ENCODE measurements around the gene CCDC169.

CCDC169 gene

GRCh38 chr13:36219883-36220282 is 77.7 kb downstream of the CCDC169 start:
- no peaks in the 10 kb centered on the region for H3K9me3 ChIP-seq (replicated peaks; ENCODE audit: low read length)
- no peaks in the 10 kb centered on the region for H3K36me3 ChIP-seq (ENCODE audit: insufficient read depth, low read length)
- no peaks in the 10 kb centered on the region for H3K4me1 ChIP-seq (ENCODE audit: control insufficient read depth, insufficient read depth, low read length)
- no peak overlapping the region for H3K9ac ChIP-seq (ENCODE audit: low read depth, low read length)
- no peaks in the 10 kb centered on the region for H3K27me3 ChIP-seq (ENCODE audit: control insufficient read depth, insufficient read depth, low read length)
- no peak overlapping the region for H3K4me2 ChIP-seq (ENCODE audit: low read length)
- no peak overlapping the region for H3K4me3 ChIP-seq (ENCODE audit: low read length)

- Histone ChIP-seq H3K9me3 (replicated peaks; ENCODE audit: low read length) (no peaks in the 10 kb centered on the region), H3K4me2 (ENCODE audit: low read length) (no peak overlapping the region), H3K4me3 (ENCODE audit: low read length) (no peak overlapping the region), H3K4me1 (ENCODE audit: control insufficient read depth, insufficient read depth, low read length) (no peaks in the 10 kb centered on the region), H3K9ac (ENCODE audit: low read depth, low read length) (no peak overlapping the region), H3K36me3 (ENCODE audit: insufficient read depth, low read length) (no peaks in the 10 kb centered on the region), H3K27me3 (ENCODE audit: control insufficient read depth, insufficient read depth, low read length) (no peaks in the 10 kb centered on the region)
Measured at GRCh38 chr13:36217456-36217855, 80.2 kb downstream of the CCDC169 start.

- peaks cover 8% of the 10 kb centered on the region for H3K27me3 ChIP-seq (ENCODE audit: control insufficient read depth, insufficient read depth, low read length)
- H3K4me3 ChIP-seq (ENCODE audit: low read length): no peak within 1 kb of the TSS
- H3K9ac ChIP-seq (ENCODE audit: low read depth, low read length): no peak within 1 kb of the TSS
- H3K4me2 ChIP-seq (ENCODE audit: low read length): no peak within 1 kb of the TSS
- H3K36me3 ChIP-seq (ENCODE audit: insufficient read depth, low read length): no peaks in the 10 kb centered on the region
- H3K4me1 ChIP-seq (ENCODE audit: control insufficient read depth, insufficient read depth, low read length): no peaks in the 10 kb centered on the region
- H3K9me3 ChIP-seq (replicated peaks; ENCODE audit: low read length): no peaks in the 10 kb centered on the region
Measured at GRCh38 chr13:36214163-36214921, 83.3 kb downstream of the CCDC169 start, which contains the start of gene SOHLH2. SOHLH2 (minus strand) TSS chr13:36214556; CDS start chr13:36214526, 30 bp downstream.

- H3K9me3 ChIP-seq (replicated peaks; ENCODE audit: low read length): no peaks in the 10 kb centered on the region
- no peaks in the 10 kb centered on the region for H3K36me3 ChIP-seq (ENCODE audit: insufficient read depth, low read length)
- H3K27me3 ChIP-seq (ENCODE audit: control insufficient read depth, insufficient read depth, low read length): peaks cover 8% of the 10 kb centered on the region
- H3K4me2 ChIP-seq (ENCODE audit: low read length): no peak overlapping the region
- H3K4me3 ChIP-seq (ENCODE audit: low read length): no peak overlapping the region
- no peak overlapping the region for H3K9ac ChIP-seq (ENCODE audit: low read depth, low read length)
- no peaks in the 10 kb centered on the region for H3K4me1 ChIP-seq (ENCODE audit: control insufficient read depth, insufficient read depth, low read length)
Measured at GRCh38 chr13:36212789-36213188, 84.8 kb downstream of the CCDC169 start.

- no peak overlapping the region for H3K4me2 ChIP-seq (ENCODE audit: low read length)
- no peak overlapping the region for H3K4me3 ChIP-seq (ENCODE audit: low read length)
- H3K9ac ChIP-seq (ENCODE audit: low read depth, low read length): no peak overlapping the region
- no peaks in the 10 kb centered on the region for H3K4me1 ChIP-seq (ENCODE audit: control insufficient read depth, insufficient read depth, low read length)
- no peaks in the 10 kb centered on the region for H3K36me3 ChIP-seq (ENCODE audit: insufficient read depth, low read length)
- peaks cover 8% of the 10 kb centered on the region for H3K27me3 ChIP-seq (ENCODE audit: control insufficient read depth, insufficient read depth, low read length)
- no peaks in the 10 kb centered on the region for H3K9me3 ChIP-seq (replicated peaks; ENCODE audit: low read length)
Measured at GRCh38 chr13:36211567-36211966, 86.0 kb downstream of the CCDC169 start.

DNA sequence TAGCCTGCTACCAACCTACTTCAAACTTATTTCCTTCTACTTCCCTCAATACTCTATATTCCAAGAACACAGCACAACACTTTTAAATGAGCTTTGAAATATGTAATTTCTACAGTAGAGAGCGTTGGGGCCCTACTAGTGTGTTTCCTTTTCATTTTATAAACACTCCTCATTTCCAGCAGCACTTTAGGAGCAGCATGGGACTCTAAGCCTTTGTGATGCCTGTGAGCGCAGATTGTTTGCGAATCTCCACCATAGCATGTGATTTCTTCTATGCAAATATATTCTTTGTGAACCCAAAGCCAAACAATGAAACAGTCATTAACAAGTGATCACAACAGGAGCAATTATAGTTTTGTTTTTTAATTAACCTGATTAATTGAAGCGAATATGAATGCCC is 86.9 kb downstream of the CCDC169 start:
- Histone ChIP-seq H3K27me3 (ENCODE audit: control insufficient read depth, insufficient read depth, low read length) (peaks cover 8% of the 10 kb centered on the region), H3K4me1 (ENCODE audit: control insufficient read depth, insufficient read depth, low read length) (no peaks in the 10 kb centered on the region), H3K9ac (ENCODE audit: low read depth, low read length) (no peak overlapping the region), H3K9me3 (replicated peaks; ENCODE audit: low read length) (no peaks in the 10 kb centered on the region), H3K4me3 (ENCODE audit: low read length) (no peak overlapping the region), H3K4me2 (ENCODE audit: low read length) (no peak overlapping the region), H3K36me3 (ENCODE audit: insufficient read depth, low read length) (no peaks in the 10 kb centered on the region)

GRCh38 chr13:36207672-36208071 is 89.9 kb downstream of the CCDC169 start:
- H3K36me3 ChIP-seq (ENCODE audit: insufficient read depth, low read length): no peaks in the 10 kb centered on the region
- H3K9ac ChIP-seq (ENCODE audit: low read depth, low read length): no peak overlapping the region
- H3K27me3 ChIP-seq (ENCODE audit: control insufficient read depth, insufficient read depth, low read length): peaks cover 8% of the 10 kb centered on the region
- no peak overlapping the region for H3K4me2 ChIP-seq (ENCODE audit: low read length)
- H3K4me1 ChIP-seq (ENCODE audit: control insufficient read depth, insufficient read depth, low read length): no peaks in the 10 kb centered on the region
- H3K4me3 ChIP-seq (ENCODE audit: low read length): no peak overlapping the region
- no peaks in the 10 kb centered on the region for H3K9me3 ChIP-seq (replicated peaks; ENCODE audit: low read length)

GRCh38 chr13:36193151-36193855 is 104.3 kb downstream of the CCDC169 start:
- Histone ChIP-seq H3K9ac (ENCODE audit: low read depth, low read length) (peak overlapping the region; percentile 55), H3K4me3 (ENCODE audit: low read length) (no peak overlapping the region), H3K4me2 (ENCODE audit: low read length) (peak overlapping the region; percentile 63), H3K4me1 (ENCODE audit: control insufficient read depth, insufficient read depth, low read length) (peaks cover 26% of the 10 kb centered on the region), H3K27me3 (ENCODE audit: control insufficient read depth, insufficient read depth, low read length) (peaks cover 4% of the 10 kb centered on the region), H3K9me3 (replicated peaks; ENCODE audit: low read length) (no peaks in the 10 kb centered on the region), H3K36me3 (ENCODE audit: insufficient read depth, low read length) (no peaks in the 10 kb centered on the region)

GRCh38 chr13:36192166-36192565 is 105.4 kb downstream of the CCDC169 start:
- Histone ChIP-seq H3K9ac (ENCODE audit: low read depth, low read length) (peak overlapping the region; percentile 55), H3K36me3 (ENCODE audit: insufficient read depth, low read length) (no peaks in the 10 kb centered on the region)

GRCh38 chr13:36190771-36191170 is 106.8 kb downstream of the CCDC169 start:
- H3K36me3 ChIP-seq (ENCODE audit: insufficient read depth, low read length): no peaks in the 10 kb centered on the region
- H3K9ac ChIP-seq (ENCODE audit: low read depth, low read length): no peak overlapping the region
- no peaks in the 10 kb centered on the region for H3K27me3 ChIP-seq (ENCODE audit: control insufficient read depth, insufficient read depth, low read length)
- H3K9me3 ChIP-seq (replicated peaks; ENCODE audit: low read length): no peaks in the 10 kb centered on the region
- H3K4me2 ChIP-seq (ENCODE audit: low read length): no peak overlapping the region
- no peak overlapping the region for H3K4me3 ChIP-seq (ENCODE audit: low read length)
- H3K4me1 ChIP-seq (ENCODE audit: control insufficient read depth, insufficient read depth, low read length): peaks cover 26% of the 10 kb centered on the region

More at GRCh38 chr13:36192166-36192565, 105.4 kb downstream of the CCDC169 start:
- H3K4me1 ChIP-seq (ENCODE audit: control insufficient read depth, insufficient read depth, low read length): peaks cover 26% of the 10 kb centered on the region
- H3K9me3 ChIP-seq (replicated peaks; ENCODE audit: low read length): no peaks in the 10 kb centered on the region
- no peak overlapping the region for H3K4me3 ChIP-seq (ENCODE audit: low read length)
- H3K4me2 ChIP-seq (ENCODE audit: low read length): no peak overlapping the region
- no peaks in the 10 kb centered on the region for H3K27me3 ChIP-seq (ENCODE audit: control insufficient read depth, insufficient read depth, low read length)

DNA sequence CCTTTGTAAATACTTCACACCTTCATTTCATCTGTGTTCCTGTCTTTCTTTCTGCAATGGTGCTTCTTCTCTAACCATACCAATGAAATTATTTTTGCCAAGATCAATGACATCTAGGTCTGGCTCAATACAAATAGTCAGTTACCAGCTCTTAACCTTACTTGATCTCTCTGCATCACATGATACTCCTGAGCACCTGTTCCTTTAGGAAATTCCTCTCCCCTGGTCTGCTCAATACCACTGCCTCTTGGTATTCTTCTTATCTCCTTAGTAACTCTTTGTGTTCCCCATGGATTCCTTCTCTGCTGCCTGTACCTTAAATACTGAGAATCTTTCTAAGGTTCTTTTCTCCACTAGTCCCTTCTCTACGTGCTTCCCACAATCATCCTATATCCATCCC is 109.2 kb downstream of the CCDC169 start:
- Histone ChIP-seq H3K9ac (ENCODE audit: low read depth, low read length) (no peak overlapping the region), H3K4me3 (ENCODE audit: low read length) (no peak overlapping the region), H3K36me3 (ENCODE audit: insufficient read depth, low read length) (no peaks in the 10 kb centered on the region), H3K9me3 (replicated peaks; ENCODE audit: low read length) (no peaks in the 10 kb centered on the region), H3K27me3 (ENCODE audit: control insufficient read depth, insufficient read depth, low read length) (no peaks in the 10 kb centered on the region), H3K4me1 (ENCODE audit: control insufficient read depth, insufficient read depth, low read length) (peaks cover 19% of the 10 kb centered on the region), H3K4me2 (ENCODE audit: low read length) (no peak overlapping the region)

All from skeletal muscle satellite cell (primary cell).